Measurements from ENCODE around the gene DLL3. TPM values are rescaled to one million over a fixed set of nuclear protein-coding genes. Genes with fewer than 3 reads are reported as not detected.
A peak's percentile ranks its signal among the peaks of the same experiment; 100 is the strongest.

Gene DLL3
- polyA plus RNA-seq, 1 donor from 2014 or later: 35.5 TPM

DNA sequence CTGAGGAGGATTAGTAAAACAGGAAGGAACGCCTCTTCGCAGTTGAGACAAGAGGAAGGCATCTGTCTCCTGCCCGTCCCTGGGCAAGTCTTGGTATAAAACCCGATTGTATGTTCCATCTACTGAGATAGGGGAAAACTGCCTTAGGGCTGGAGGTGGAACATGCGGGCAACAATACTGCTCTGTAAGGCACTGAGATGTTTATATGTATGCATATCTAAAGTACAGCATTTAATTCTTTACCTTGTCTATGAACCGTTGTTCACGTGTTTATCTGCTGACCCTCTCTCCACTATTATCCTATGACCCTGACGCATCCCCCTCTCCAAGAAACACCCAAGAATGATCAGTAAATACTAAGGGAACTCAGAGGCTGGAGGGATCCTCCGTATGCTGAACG lies 18.8 kb upstream of the DLL3 start:
- Histone ChIP-seq H4K20me1 (ENCODE audit: insufficient read depth) (no peaks in the 10 kb centered on the region), H3K36me3 (ENCODE audit: insufficient read depth, low read length) (peaks cover 7% of the 10 kb centered on the region), H2AFZ (ENCODE audit: low read depth, low read length) (peak overlapping the region; percentile 67), H3K9me3 (ENCODE audit: low read length) (no peaks in the 10 kb centered on the region), H3K79me2 (replicated peaks; ENCODE audit: insufficient read depth, low read length) (peaks cover 14% of the 10 kb centered on the region), H3K27me3 (ENCODE audit: insufficient read depth, low read depth, low read length) (no peaks in the 10 kb centered on the region), H3K4me2 (ENCODE audit: low read length) (peak overlapping the region; percentile 81), H3K9ac (ENCODE audit: low read length) (peak overlapping the region; percentile 87), H3K27ac (ENCODE audit: low read length) (peak overlapping the region; percentile 63), H3K9me2 (ENCODE audit: insufficient read depth, low read length) (no peaks in the 10 kb centered on the region), H3K4me3 (ENCODE audit: low read length) (peak overlapping the region; percentile 89), H3F3A (ENCODE audit: insufficient read depth, low read length, poor library complexity, severe bottlenecking) (no peaks in the 10 kb centered on the region)
- TF ChIP-seq, protein P1, sequence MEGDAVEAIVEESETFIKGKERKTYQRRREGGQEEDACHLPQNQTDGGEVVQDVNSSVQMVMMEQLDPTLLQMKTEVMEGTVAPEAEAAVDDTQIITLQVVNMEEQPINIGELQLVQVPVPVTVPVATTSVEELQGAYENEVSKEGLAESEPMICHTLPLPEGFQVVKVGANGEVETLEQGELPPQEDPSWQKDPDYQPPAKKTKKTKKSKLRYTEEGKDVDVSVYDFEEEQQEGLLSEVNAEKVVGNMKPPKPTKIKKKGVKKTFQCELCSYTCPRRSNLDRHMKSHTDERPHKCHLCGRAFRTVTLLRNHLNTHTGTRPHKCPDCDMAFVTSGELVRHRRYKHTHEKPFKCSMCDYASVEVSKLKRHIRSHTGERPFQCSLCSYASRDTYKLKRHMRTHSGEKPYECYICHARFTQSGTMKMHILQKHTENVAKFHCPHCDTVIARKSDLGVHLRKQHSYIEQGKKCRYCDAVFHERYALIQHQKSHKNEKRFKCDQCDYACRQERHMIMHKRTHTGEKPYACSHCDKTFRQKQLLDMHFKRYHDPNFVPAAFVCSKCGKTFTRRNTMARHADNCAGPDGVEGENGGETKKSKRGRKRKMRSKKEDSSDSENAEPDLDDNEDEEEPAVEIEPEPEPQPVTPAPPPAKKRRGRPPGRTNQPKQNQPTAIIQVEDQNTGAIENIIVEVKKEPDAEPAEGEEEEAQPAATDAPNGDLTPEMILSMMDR (IDR thresholded peaks at IDR 0.05; ENCODE audit: poor library complexity, severe bottlenecking): no peak
- TF ChIP-seq MXI1 (conservative IDR thresholded peaks at IDR 0.05; ENCODE audit: poor library complexity, severe bottlenecking): no peak
- TF ChIP-seq SMC3 (conservative IDR thresholded peaks at IDR 0.05; ENCODE audit: poor library complexity): no peak
- no peak for TF ChIP-seq TAF1 (IDR thresholded peaks at IDR 0.05; ENCODE audit: low read depth)
- no peak for TF ChIP-seq POLR2AphosphoS5 (IDR thresholded peaks at IDR 0.05)
- no peak for TF ChIP-seq RAD21 (conservative IDR thresholded peaks at IDR 0.05)
- TF ChIP-seq EP300 (conservative IDR thresholded peaks at IDR 0.05; ENCODE audit: poor library complexity, severe bottlenecking): no peak

GRCh38 chr19:39480337-39481228 lies 18.2 kb upstream of the DLL3 start, which contains the start of gene TIMM50:
Gene TIMM50 (plus strand): TSS chr19:39480838. CDS start chr19:39480854, 16 bp downstream.
- Histone ChIP-seq H3K27ac (ENCODE audit: low read length) (peak within 1 kb of the TSS; percentile 63), H3K9ac (ENCODE audit: low read length) (peak within 1 kb of the TSS; percentile 87), H3K9me3 (ENCODE audit: low read length) (no peaks in the 10 kb centered on the region), H3K9me2 (ENCODE audit: insufficient read depth, low read length) (no peaks in the 10 kb centered on the region), H2AFZ (ENCODE audit: low read depth, low read length) (peak within 1 kb of the TSS; percentile 77), H3K4me3 (ENCODE audit: low read length) (peak within 1 kb of the TSS; percentile 89), H4K20me1 (ENCODE audit: insufficient read depth) (no peaks in the 10 kb centered on the region), H3K36me3 (ENCODE audit: insufficient read depth, low read length) (peaks cover 7% of the 10 kb centered on the region), H3K27me3 (ENCODE audit: insufficient read depth, low read depth, low read length) (no peaks in the 10 kb centered on the region), H3K79me2 (replicated peaks; ENCODE audit: insufficient read depth, low read length) (peaks cover 14% of the 10 kb centered on the region), H3F3A (ENCODE audit: insufficient read depth, low read length, poor library complexity, severe bottlenecking) (no peaks in the 10 kb centered on the region), H3K4me2 (ENCODE audit: low read length) (peak within 1 kb of the TSS; percentile 81)
- TF ChIP-seq SMC3 (conservative IDR thresholded peaks at IDR 0.05; ENCODE audit: poor library complexity) (peak; percentile 30), EZH2 (IDR thresholded peaks at IDR 0.05; ENCODE audit: borderline replicate concordance, insufficient read depth, low read length, poor library complexity, severe bottlenecking) (no peak), MXI1 (conservative IDR thresholded peaks at IDR 0.05; ENCODE audit: poor library complexity, severe bottlenecking) (peak; percentile 96), RAD21 (conservative IDR thresholded peaks at IDR 0.05) (peak; percentile 14), TAF1 (IDR thresholded peaks at IDR 0.05; ENCODE audit: low read depth) (peak; percentile 69), POLR2AphosphoS5 (IDR thresholded peaks at IDR 0.05) (peak; percentile 94), EP300 (conservative IDR thresholded peaks at IDR 0.05; ENCODE audit: poor library complexity, severe bottlenecking) (peak; percentile 52), REST (IDR thresholded peaks at IDR 0.05; ENCODE audit: borderline replicate concordance) (peak; percentile 75)
- TF ChIP-seq, protein P1 (IDR thresholded peaks at IDR 0.05; ENCODE audit: poor library complexity, severe bottlenecking): peak; percentile 30
